GM12875 (cell line): Measurements from ENCODE around the gene ANKRD40.

Experiments
- H3K4me3 ChIP-seq: one replicate; pipeline ENCODE4 v1.5.1; 2011; ENCODE audit warnings: low read depth, low read length, control low read depth
- TF ChIP-seq, protein P1 (sequence below): IDR thresholded peaks from 2 replicates; pipeline ENCODE4 v1.5.1; 2011; ENCODE audit warnings: low read depth, mild to moderate bottlenecking, control low read depth, inconsistent platforms, low read length, moderate library complexity, borderline replicate concordance; ENCODE audit not compliant: insufficient read depth

Gene ANKRD40

DNA sequence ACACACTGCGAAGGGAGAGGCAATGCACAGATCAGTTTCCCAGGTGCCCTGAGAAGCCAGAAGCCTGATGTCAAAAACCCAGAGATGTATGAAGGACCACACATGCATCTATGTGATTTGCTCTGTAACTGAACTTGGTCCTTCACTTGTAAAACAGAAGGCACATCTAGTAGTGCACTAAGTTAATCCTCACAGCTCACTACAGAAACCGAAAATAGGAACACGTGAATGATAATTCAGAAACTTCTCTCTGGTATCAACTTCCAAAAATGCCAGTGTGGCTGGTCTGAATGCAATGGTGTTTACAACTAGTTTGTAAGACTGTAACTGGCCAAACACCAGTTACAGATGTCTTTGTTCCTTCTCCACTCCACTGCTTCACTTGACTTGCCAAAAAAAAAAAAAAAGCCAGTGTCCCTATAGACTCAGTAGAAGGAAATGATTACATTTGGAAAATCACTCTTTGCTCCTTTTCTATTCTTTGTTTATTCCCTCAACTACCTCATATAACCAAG lies 11.3 kb downstream of the ANKRD40 start:
- TF ChIP-seq, protein P1, sequence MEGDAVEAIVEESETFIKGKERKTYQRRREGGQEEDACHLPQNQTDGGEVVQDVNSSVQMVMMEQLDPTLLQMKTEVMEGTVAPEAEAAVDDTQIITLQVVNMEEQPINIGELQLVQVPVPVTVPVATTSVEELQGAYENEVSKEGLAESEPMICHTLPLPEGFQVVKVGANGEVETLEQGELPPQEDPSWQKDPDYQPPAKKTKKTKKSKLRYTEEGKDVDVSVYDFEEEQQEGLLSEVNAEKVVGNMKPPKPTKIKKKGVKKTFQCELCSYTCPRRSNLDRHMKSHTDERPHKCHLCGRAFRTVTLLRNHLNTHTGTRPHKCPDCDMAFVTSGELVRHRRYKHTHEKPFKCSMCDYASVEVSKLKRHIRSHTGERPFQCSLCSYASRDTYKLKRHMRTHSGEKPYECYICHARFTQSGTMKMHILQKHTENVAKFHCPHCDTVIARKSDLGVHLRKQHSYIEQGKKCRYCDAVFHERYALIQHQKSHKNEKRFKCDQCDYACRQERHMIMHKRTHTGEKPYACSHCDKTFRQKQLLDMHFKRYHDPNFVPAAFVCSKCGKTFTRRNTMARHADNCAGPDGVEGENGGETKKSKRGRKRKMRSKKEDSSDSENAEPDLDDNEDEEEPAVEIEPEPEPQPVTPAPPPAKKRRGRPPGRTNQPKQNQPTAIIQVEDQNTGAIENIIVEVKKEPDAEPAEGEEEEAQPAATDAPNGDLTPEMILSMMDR = no peak
- no peak overlapping the region for H3K4me3 ChIP-seq

DNA sequence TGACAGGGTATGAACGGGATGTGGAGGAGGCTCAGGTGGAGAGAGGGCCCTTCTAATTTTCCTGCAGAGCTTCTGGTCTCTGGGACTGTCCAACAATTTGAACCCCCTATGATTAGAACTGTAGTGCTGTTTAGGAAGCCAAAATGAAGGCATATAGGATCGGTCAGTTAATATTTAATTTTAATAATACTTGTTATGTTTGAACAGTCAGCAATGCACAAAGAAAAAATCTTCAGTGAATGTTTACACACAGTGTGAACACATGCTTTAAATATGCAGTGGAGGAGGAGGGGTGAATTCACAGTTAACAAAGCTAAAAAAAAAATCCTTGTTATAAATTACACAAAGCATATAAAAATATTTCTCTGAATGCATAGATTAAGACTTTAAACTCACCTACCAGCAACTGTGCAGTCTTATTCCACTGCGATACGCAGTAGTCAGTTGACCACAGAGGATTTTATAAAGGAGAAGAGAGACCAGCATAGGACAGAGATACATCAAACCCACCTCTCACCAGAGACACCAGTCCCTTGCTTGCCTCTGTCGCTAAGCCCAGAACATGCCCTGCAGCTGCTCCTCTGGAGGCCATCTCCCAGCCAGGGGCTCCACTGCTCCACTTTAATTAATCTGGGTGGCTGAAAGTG lies 14.6 kb downstream of the ANKRD40 start:
- no peak overlapping the region for H3K4me3 ChIP-seq
- TF ChIP-seq, protein P1 = no peak

DNA sequence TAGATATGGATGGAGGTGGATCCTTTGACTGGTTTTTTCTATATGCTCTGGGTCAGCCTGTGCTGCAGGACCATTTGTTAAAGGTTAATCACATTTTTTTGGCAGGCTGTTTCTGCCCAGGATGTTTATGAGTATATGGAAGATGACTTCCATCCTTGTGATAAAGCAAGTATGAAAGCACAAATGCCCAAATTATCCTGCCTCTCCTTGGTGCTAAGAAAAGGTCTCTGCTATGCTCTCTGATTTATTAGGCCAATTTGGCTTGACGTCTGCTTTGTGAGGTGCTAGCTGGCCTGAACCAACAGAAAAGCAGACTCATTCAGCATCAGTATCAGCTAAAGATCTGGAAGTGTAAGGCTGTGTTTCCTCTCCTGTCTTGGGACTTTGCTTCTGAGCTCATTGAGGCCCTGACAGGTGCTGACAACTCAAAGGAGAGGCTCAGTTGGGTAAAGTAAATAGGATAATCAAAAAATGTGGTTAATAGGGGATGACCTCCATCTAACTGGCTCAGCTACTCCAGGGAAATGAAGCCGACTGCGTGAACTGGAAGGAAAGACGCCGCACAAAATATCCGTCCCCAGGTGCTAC lies 15.2 kb downstream of the ANKRD40 start:
- H3K4me3 ChIP-seq = no peak overlapping the region
- TF ChIP-seq, protein P1 = no peak

DNA sequence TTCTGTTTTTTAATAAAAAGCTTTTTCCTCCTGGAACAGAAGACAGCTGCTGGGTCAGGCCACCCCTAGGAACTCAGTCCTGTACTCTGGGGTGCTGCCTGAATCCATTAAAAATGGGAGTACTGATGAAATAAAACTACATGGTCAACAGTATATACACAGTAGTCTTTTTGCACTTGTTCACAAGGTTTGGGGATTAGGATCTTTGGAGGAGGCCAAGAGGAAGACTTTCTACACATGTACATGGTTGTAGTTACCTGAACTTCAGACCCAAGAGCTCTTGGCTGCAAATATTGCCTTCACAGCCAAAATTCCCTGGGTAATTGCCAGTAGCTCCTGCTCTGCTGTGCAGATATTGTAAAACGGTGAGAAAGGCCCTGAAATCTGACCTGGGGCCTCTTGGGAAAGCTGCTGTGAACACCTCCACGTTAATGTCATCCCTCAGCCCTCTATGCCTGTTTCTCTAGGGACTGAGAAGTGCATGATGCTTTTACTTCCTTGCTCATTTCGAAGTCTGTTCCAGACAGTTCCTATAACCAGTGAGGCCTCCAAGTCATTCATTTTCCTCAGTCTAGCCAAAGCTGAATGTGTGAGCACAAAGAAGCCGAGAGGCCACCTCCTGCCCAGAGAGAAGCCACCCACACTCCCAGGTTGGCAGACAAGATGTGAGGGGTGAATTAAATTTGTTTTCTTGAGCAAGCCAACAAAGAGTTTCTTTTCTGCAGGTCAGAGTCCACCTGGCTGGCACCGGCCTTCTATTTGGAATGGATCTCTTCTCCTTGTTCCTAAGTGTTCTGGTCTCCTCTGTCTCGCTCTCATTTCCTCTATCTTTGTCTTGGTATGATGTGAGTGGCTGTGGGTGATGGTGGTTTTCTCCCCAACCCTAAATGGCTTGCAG lies 15.9 kb downstream of the ANKRD40 start:
- H3K4me3 ChIP-seq = no peak overlapping the region
- TF ChIP-seq, protein P1 = no peak

DNA sequence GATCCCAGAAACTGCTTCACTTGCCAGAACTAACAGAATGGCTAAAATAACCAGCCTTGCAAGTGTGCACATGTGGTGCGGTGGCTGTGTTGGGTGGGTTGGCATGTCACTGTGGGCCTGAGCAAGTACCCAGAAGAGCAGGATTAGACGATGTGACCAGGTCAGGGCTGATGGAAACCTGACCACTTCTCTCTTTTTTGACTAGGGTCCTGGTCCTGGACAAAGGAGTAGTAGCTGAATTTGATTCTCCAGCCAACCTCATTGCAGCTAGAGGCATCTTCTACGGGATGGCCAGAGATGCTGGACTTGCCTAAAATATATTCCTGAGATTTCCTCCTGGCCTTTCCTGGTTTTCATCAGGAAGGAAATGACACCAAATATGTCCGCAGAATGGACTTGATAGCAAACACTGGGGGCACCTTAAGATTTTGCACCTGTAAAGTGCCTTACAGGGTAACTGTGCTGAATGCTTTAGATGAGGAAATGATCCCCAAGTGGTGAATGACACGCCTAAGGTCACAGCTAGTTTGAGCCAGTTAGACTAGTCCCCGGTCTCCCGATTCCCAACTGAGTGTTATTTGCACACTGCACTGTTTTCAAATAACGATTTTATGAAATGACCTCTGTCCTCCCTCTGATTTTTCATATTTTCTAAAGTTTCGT lies 16.7 kb downstream of the ANKRD40 start:
- no peak overlapping the region for H3K4me3 ChIP-seq
- TF ChIP-seq, protein P1 = no peak

DNA sequence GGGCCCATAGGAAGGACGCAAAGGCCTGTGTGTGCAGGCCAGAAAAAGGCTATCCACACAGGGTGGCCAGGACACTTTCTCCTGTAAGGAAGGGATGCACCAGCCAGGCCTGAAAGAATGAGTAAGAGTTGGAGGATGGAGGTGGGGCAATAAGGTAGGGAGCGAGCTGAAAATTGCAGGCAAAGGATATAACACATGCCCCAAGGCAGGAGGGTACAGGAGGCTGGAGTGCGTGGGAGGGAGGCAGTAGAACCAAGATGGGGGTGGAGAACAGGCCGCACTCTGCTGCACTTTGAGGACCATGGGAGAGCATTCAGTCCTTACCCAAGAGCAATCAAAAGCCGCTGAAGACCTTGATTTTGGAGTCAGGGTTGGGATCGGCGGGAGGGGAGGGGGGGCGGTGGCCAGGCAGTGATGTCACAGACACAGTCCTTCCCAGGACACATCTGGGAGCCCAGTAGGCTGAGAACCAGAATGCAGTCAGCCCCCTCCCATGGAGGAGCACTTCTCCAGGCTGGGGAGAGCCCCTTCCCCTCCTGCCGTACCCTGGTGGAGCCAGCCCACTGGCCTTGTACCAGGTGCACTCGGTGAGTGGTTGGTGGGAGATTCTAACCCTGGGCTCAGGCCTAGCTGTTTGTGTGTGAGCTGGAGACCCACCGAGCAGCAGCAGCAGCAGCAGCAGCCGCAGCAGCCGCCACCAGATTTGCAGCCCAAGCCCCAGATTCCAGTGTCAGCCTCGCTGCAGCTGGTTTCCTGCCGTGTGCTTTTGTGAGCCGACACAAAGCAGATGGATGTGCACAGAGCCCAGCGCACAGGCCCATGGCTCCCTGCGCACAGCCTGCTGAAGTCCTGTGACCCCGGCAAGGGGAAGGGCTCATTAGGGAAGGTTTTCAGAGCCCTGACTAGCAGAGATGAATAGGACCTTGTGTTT lies 17.5 kb downstream of the ANKRD40 start:
- TF ChIP-seq, protein P1 = no peak
- no peak overlapping the region for H3K4me3 ChIP-seq
